NCI-H187 (cell line): ENCODE results near the gene ACVRL1.

Source experiments
- DNase-seq, 2 experiments: peaks; one replicate each; lab custom pipeline; 2025; lab: John Stamatoyannopoulos, UW

ACVRL1 gene

DNA sequence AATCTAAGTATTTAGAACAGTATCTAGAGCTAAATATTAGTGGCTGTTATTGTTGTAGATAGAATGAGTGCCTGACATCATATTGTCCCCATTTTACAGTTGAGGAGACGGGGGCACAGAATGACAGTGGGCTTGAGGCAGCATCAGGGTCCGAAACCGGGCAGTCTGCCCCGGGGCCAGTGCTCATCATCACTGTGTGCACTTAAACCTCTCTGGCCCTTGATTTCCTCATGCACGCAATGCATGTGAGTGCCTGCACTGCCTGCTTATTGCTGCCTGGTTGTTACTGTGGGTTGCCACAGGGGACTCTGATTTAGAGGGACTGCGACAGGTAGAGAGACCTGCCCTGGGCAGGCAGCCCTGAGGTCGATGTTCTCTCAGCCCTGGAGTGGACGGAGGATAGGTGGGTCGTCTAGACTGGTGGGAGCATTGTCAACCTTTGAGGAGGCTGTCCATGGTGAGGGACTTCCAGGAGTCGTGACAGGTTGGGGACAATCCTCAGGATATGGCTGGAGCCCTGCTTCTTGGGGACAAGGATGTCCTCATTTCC is 9.8 kb downstream of the ACVRL1 start:
- no peak for DNase-seq

- no peak for DNase-seq
Measured at GRCh38 chr12:51917746-51918453, 10.6 kb downstream of the ACVRL1 start.

GRCh38 chr12:51920046-51920445 is 12.7 kb downstream of the ACVRL1 start:
- no peak for DNase-seq

DNA sequence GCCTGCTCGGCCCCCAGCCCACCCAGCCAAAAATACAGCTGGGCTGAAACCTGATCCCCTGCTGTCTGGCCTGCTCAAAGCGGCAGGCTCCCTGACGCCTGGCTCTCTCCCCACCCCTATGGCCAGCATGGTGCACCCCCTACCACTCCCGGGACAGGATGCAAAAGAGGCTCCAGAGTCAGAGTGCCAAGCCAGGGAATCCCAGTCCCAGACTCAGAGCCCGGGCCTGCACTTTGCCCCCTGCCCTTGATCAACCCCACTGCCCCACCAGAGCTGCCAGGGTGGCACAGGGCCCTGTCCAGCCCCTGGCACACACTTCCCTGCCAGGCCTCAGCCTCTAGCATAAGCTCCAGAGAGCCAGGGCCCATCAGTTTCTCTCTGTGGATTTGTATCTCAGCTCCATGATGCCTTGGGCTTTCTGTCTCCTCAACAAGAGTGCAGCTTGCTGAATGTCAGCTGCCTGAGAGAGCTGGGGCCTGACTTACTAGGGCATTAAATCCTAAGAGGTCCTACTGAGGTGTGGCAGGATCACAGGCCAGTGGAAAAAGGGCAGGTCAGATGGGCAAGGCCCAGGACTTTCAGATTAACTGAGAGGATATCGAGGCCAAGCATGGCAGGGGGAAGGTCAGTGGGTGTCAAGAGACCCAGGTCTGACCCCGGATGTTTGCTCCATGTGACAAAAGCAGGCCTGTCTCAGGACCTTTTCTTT is 13.9 kb downstream of the ACVRL1 start:
- no peak for DNase-seq

- no peak for DNase-seq
Measured at GRCh38 chr12:51922146-51922545, 14.8 kb downstream of the ACVRL1 start.

GRCh38 chr12:51922762-51923505 is 15.6 kb downstream of the ACVRL1 start:
- no peak for DNase-seq

DNA sequence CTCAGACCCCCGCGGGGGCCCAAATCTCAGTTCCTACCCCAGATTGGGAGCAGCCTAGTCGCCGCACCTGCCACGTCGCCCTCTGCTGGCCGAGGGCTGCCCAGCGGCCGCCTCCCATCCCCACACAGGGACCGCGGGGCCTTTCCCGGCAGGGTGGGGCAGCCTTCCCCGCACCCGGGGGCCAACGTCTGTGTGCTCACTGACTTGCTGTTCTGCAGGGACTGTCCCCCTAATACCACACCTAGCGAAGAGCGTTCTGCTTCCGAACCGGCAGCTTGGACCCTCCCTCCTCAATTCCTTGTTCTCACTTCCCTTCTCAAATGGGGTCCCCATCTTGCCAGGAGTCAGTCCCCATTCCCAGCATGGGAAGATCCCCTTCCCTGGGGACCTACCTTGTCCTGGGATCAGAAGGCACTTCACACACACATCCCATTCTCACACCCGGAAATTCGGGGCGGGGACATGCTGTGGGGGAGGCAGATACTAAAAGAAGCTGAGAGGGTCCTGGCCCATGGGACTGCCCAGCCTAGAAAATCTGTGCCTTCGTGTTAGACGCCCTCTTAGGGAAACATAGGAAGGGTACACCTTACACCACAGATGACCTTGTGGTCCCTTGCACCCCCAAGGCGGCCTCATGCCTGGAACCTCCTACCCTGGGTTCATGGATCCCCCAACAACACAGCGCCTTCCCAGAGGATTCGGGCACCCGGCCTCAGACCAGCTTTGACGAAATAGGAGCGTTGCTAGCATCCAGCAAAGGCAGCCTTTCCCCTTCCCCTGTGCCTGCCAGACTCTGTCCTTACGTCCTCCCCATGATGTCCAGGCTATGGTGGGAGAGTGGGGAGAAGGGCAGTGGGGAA is 16.4 kb downstream of the ACVRL1 start:
- DNase-seq, result no peak

DNA sequence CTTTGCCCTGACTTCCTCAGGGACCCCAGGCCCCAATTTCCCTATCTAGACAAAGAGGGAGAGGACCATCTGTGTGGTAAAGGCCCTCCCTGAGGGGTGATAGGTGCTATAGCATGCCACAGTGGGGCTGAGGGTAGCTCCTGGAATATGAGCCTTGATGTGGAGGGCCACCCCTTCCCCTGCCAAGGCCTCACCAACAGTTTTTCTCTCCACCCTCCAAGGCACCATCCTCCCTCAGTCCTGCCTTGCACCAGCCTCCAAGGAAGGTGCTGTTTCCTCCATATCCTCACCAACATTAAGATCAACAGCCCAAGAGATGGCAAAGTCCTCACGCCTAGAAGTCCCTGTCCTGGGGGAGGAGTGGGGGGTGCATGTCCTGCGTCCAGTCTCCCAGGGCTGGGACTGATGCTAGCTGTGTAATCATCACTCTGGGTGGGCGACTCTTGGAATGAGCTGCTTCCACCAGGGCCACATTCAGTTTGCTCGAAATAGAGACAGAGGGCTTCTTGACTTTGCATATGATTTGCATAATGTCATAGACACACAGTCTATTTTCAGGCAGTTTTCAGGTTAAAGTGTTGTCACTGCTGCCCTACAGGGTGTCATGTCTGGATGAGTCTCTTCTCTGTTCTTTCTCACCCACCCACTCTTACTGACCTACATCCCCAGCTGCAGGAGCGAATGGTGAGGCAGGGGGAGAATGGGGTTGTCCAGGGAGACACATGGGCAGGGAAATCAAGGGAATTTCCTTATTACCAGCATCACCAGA is 17.4 kb downstream of the ACVRL1 start:
- DNase-seq, result no peak

- DNase-seq, result no peak
Measured at GRCh38 chr12:51925346-51926063, 18.2 kb downstream of the ACVRL1 start.

- DNase-seq, result no peak
Measured at GRCh38 chr12:51926064-51926632, 18.8 kb downstream of the ACVRL1 start.

- DNase-seq, result no peak
Measured at GRCh38 chr12:51926718-51927117, 19.4 kb downstream of the ACVRL1 start.

- no peak for DNase-seq
Measured at GRCh38 chr12:51932218-51933076, 25.1 kb downstream of the ACVRL1 start.

GRCh38 chr12:51934080-51934479 is 26.8 kb downstream of the ACVRL1 start:
- DNase-seq, result no peak

DNA sequence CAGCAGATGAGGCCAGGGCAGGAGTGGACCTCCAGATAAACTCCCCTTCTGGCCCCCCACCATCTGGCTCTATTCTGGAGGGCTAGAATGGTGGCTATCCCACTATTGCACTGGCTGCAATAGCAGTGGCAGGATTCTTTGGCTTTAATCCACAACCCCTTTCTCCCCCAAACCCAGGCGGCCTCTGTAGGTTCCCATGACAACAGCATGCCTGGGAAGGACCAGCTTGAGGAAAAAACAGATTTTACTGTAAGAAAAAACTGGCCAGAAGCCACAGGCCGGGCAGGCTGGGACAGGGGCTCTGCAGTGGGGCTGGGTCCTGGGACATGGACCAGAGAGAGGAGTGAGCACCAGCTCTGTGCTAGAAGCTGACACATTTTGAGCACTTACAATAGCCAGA is 30.6 kb downstream of the ACVRL1 start:
- no peak for DNase-seq

DNA sequence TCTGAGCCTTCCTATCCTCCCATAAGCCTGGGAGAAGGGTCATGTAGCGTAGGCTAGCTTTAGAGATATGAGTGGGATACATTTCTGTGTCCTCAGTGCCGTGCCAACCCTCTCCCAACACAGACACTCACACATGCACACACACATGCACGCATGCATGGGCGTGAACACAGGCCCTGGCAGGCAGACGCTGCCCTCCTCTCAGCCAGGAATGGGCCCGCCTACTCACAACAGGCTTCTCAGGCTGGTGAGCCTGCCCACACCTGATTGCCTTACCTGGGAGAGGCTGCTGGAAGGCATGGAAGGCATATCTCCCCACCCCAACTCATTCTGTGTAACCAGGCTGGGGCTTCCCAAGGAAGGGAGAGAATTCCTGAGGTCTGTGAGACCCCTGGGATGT is 31.4 kb downstream of the ACVRL1 start:
- DNase-seq, result no peak

GRCh38 chr12:51941011-51941581 is 33.8 kb downstream of the ACVRL1 start:
- DNase-seq, result peak; percentile 68 to 86

DNA sequence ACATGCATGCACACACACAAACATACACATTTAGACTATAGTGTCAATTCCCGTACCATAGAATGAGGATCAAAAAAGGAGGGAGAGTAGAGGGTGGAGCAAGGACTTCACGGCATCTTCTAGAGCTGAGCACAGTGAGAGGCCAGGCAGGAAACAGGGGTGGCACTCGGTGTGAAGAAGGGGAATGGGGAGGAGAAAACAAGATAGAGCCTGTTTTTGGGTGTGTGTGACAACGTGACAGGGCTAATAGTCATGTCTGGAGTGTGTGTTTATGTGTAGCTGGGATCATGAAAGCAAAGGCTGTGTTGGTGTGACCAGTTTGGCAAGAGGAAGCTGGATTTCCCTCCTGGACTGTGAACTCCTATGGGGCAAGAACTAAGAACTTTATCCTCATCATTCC is 34.3 kb downstream of the ACVRL1 start:
- DNase-seq, result no peak

DNA sequence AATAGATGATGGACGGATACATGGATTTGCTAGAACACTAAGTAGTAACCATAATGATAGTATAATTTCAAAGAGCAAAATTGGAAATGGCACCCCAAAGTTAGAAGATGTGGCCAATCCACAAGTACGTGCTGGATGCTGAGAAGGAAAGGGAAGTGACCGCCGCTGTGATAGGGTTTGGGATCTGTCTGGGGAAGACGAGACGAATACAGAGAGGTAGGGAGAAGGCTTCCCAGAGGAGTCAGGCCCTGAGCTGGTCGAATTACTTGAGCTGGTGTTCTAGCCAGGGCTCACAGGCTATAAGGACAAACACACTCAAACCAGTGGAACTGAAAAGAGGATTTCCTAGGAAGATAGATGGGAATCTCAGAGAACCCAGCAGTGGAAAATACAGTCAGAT is 34.8 kb downstream of the ACVRL1 start:
- DNase-seq, result no peak
